GM21723 (cell line): ENCODE data around the gene TUBA4B.
A peak's percentile ranks its signal among the peaks of the same experiment; 100 is the strongest.
"Not testable (repeated sequence)": the region's sequence is repeated elsewhere in the genome, so short reads cannot be mapped to it uniquely, and the experiment has no call there.

Source experiments
- ATAC-seq: cut with Tn5 transposase; IDR thresholded peaks from one replicate; pipeline ENCODE4 v1.9.1; 2021; ENCODE audit warnings: mild to moderate bottlenecking, moderate library complexity; ENCODE audit not compliant: unreplicated experiment

The TUBA4B gene

GRCh38 chr2:219273937-219274336 is 20.9 kb downstream of the TUBA4B start:
- ATAC-seq: no peak

GRCh38 chr2:219274361-219274921 is 21.4 kb downstream of the TUBA4B start:
- no peak for ATAC-seq

GRCh38 chr2:219277703-219278654 is 24.9 kb downstream of the TUBA4B start:
- peak; percentile 24 for ATAC-seq

GRCh38 chr2:219278655-219279150 is 25.7 kb downstream of the TUBA4B start:
- peak; percentile 5 for ATAC-seq

- ATAC-seq: peak; percentile 88
Measured at GRCh38 chr2:219279151-219279915, 26.3 kb downstream of the TUBA4B start, which contains the start of gene DNAJB2. Gene DNAJB2, plus strand, starts transcription at chr2:219279366. Its CDS starts 468 bp downstream, at chr2:219279834.

- no peak for ATAC-seq
Measured at GRCh38 chr2:219279916-219280516, 27.0 kb downstream of the TUBA4B start.

GRCh38 chr2:219280651-219281050 is 27.6 kb downstream of the TUBA4B start:
- no peak for ATAC-seq

- ATAC-seq: no peak
Measured at GRCh38 chr2:219281588-219281987, 28.5 kb downstream of the TUBA4B start.

- ATAC-seq: no peak
Measured at GRCh38 chr2:219282375-219282774, 29.3 kb downstream of the TUBA4B start.

GRCh38 chr2:219282943-219283581 is 30.0 kb downstream of the TUBA4B start:
- no peak for ATAC-seq

- ATAC-seq: no peak
Measured at GRCh38 chr2:219284501-219285372, 31.7 kb downstream of the TUBA4B start.

- no peak for ATAC-seq
Measured at GRCh38 chr2:219285373-219285735, 32.3 kb downstream of the TUBA4B start.

GRCh38 chr2:219285894-219286425 is 32.9 kb downstream of the TUBA4B start:
- ATAC-seq: no peak

- ATAC-seq: no peak
Measured at GRCh38 chr2:219286436-219287115, 33.5 kb downstream of the TUBA4B start.

- ATAC-seq: not testable (repeated sequence)
Measured at GRCh38 chr2:219287116-219287440, 34.0 kb downstream of the TUBA4B start.

- no peak for ATAC-seq
Measured at GRCh38 chr2:219287580-219288265, 34.7 kb downstream of the TUBA4B start.

- ATAC-seq: no peak
Measured at GRCh38 chr2:219289195-219289536, 36.1 kb downstream of the TUBA4B start.
